ENCODE data around the gene C3AR1.
"Not testable (repeated sequence)": the region's sequence is repeated elsewhere in the genome, so short reads cannot be mapped to it uniquely, and the experiment has no call there.

C3AR1 gene

DNA sequence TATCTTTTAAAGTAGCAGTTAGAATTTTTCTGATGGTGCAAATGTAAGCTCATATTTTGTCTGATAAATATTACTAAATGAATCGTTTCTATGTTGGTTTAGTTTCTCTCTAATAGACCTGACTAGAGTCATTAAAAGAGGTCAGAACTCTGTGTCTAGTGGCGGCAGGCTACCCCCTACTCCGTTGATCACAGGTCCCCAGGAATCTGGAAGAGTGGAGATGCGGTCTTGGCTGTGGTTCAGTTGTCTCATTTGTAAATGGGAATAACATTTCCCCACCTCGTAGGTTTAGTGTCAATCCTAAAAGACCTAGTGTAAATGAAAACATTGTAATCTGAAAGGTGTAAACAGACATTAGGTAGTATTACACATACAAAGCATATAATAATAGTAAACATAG is 38.3 kb downstream of the C3AR1 start:
- DNase-seq (ENCODE audit: low spot score), result no peak

DNA sequence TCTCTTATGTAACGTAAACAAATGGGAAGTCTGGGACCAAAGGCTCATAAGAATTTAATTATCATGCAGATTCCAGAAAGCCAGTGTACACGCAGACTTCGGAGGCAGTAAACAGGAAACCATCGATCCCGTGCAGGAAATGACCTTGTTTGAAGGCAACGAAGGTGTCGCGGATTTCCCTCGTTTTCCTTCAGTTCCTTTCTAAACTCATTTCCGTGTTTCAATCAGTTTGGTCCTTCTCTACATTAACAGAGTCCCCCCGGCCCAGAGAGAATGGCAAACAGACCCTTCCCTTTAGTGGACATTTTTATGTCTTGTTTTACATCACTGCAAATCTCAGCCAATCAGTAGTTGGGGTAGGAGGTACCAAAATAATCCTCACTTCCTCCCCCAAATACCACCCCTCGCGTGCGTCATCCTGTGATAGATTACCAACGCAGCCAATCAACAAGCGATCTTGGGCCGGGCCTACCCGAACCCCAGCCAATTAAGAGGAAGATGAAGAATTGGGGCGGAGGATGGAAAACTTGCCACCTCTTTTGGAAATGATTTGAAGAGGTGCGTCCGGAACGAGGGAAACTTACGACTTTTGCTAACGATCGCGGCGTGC is 39.8 kb downstream of the C3AR1 start:
- DNase-seq (ENCODE audit: low spot score), result peak; percentile 100

DNA sequence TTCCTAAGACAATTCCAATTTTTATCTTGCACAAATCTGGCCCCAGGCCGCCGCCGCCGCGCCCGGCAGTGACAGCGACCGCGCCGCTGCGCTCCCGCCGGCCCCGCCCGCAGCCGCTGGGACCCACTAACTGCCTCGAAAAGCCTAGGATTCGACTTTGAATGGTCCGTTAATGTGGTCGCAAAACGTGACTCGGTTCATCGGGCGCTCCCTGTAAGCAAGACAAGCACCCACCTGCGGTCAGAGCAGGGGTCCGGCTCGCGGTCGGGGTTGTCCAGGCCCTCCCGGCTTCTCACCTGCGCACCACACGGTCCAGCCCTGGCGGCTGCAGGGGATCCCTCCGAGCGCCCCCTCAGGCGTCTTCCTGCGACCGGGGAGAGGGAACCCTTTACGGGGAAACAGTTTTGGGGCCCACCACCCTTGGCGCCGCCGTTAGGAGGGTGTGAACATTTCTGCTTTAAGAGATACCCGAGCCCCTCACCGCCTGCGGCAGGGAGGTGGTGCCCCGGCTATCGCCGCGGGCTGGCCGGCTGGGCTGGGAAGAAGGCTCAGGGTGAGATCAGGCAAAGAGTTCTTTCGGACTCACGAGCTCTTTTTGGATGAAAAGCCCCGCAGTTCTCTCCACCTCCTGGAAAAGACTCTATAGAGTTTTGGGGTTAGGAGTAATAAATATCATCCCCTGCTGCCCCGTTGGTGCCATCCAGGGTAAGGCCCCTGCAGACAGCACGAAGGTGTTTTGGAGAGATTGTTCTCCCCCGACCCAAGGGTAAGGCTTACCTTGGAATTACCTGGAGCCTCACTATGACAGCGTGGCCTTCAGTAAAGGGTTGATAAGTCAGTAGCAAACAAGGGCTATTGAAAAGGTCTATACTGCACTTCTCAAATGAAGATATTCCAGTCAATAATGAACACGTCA is 47.2 kb downstream of the C3AR1 start:
- DNase-seq (ENCODE audit: low spot score), result peak; percentile 79

DNA sequence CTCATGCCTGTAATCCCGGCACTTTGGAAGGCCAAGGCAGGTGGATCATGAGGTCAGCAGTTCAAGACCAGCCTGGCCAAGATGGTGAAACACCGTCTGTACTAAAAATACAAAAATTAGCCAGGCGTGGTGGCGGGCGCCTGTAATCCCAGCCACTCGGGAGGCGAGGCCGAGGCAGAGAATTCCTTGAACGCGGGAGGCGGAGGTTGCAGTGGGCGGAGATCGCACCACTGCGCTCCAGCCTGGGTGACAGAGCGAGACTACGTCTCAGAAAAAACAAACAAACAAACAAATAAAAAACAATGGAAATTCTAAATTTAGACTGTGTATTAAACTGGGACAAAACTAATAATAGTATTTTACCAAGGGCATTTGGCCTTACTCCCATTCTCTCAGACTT is 47.9 kb downstream of the C3AR1 start:
- not testable (repeated sequence) for DNase-seq (ENCODE audit: low spot score)

DNA sequence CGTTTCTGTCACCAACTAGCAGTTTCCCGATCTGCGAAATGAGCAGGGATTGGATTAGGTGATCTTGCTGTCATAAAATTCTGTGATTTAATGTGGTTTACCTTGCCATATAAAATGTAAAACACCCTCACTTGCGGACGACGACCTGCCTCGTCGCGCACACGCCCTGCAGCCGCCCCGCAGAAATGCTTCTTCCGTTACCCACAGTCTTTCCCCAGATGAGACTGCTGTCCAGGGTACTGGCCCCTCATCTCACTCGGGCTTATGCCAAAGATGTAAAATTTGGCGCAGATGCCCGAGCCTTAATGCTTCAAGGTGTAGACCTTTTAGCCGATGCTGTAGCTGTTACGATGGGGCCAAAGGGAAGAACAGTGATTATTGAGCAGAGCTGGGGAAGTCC is 51.3 kb downstream of the C3AR1 start:
- DNase-seq (ENCODE audit: low spot score), result no peak

DNA sequence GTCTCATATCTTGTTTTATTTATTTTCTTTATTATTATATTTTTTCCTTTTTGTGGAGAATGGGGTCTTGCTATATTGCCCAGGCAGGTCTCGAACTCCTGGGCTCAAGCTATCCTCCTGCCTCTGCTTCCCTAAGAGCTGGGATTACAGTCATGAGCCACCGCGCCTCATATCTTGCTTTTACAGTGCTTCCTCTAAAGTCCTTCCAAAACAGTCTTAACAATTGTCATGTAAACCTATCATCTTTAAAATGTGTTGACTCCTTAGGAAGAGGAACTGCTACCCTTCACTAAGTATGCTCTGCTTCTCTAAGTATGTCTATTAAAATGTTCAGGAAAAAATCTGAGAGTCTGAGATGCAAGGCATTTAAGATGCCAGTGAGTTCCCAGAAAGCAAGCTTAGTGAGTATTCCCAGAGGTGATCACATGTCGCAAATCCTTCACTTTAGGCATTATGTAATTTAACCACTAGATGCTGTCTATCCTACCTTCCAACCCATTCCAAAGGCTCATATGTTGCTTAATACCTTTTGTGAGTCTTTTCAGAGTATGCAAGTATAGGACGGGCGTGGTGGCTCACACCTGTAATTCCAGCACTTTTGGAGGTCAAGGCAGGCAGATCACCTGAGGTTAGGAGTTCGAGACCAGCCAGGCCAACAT is 53.4 kb downstream of the C3AR1 start:
- no peak for DNase-seq (ENCODE audit: low spot score)

DNA sequence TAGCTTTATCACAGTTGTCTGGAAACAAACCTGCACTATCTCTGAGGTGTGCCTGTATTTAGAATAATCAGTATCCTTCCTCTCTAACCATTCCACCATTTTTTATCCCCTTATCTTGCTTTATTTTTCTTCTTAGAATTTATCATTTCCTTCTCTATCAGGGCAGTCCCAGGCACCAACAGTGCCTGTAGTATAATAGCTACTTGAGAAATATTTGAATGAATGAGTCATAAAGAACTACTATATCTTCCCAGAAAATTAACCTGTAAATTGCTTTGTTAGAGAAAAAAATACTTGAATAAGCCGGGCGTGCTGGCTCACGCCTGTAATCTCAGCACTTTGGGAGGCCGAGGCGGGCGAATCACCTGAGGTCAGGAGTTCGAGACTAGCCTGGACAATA is 54.8 kb downstream of the C3AR1 start:
- DNase-seq (ENCODE audit: low spot score), result no peak
